ENCODE measurements around the gene HLA-A. TPM values are rescaled to one million over a fixed set of nuclear protein-coding genes. Genes with fewer than 3 reads are reported as not detected.

Gene HLA-A
- total and polyA plus RNA-seq, 2 experiments from 2014 or later, result 170 to 203 TPM

GRCh38 chr6:29986179-29986781 is 43.9 kb downstream of the HLA-A start (continued):
- no peak for TF ChIP-seq ZNF462 (CRISPR knock-in tag; IDR thresholded peaks at IDR 0.05)
- TF ChIP-seq STAT1 (IDR thresholded peaks at IDR 0.05; ENCODE audit: unreplicated experiment), result no peak
- TF ChIP-seq ZNF114 (CRISPR knock-in tag; IDR thresholded peaks at IDR 0.05), result no peak
- TF ChIP-seq CREB1 (CRISPR knock-in tag; IDR thresholded peaks at IDR 0.05; ENCODE audit: low read depth), result no peak
- no peak for TF ChIP-seq NANOG (IDR thresholded peaks at IDR 0.05; ENCODE audit: borderline replicate concordance)
- TF ChIP-seq JUNB (IDR thresholded peaks at IDR 0.05; ENCODE audit: unreplicated experiment), result no peak
- no peak for TF ChIP-seq EZH2 (IDR thresholded peaks at IDR 0.05; ENCODE audit: low read depth, unreplicated experiment)
- TF ChIP-seq EZH2phosphoT487 (IDR thresholded peaks at IDR 0.05; ENCODE audit: unreplicated experiment), result no peak
- no peak for TF ChIP-seq ZNF331 (CRISPR knock-in tag; IDR thresholded peaks at IDR 0.05; ENCODE audit: low read depth)

- DNase-seq (ENCODE audit: low spot score) (no peak), ATAC-seq (no peak)
- Histone ChIP-seq H3K4me3 (no peak overlapping the region), H3K79me2 (replicated peaks; ENCODE audit: insufficient read depth) (no peaks in the 10 kb centered on the region), H3K9me2 (ENCODE audit: insufficient read depth) (no peaks in the 10 kb centered on the region), H3K27ac (ENCODE audit: low read depth) (no peak overlapping the region), H3K27me3 (ENCODE audit: insufficient read depth) (no peaks in the 10 kb centered on the region), H3K4me1 (ENCODE audit: insufficient read depth) (no peaks in the 10 kb centered on the region), H2AFZ (no peak overlapping the region), H3F3A (replicated peaks; ENCODE audit: low read depth) (no peaks in the 10 kb centered on the region), H3K36me3 (ENCODE audit: insufficient read depth) (no peaks in the 10 kb centered on the region), H4K20me1 (replicated peaks; ENCODE audit: insufficient read depth) (no peaks in the 10 kb centered on the region), H3K4me2 (no peak overlapping the region)
- H3K27me3 Mint-ChIP-seq (ENCODE audit: insufficient read depth, low read depth, poor library complexity), result no peaks in the 10 kb centered on the region
- no peak overlapping the region for H3K4me3 Mint-ChIP-seq
- H3K4me1 Mint-ChIP-seq, result no peaks in the 10 kb centered on the region
- no peaks in the 10 kb centered on the region for H3K36me3 Mint-ChIP-seq (ENCODE audit: low read depth)
- no peak overlapping the region for H3K27ac Mint-ChIP-seq
- no peaks in the 10 kb centered on the region for H3K9me3 Mint-ChIP-seq
- no peak for TF ChIP-seq CREB1 (CRISPR knock-in tag; IDR thresholded peaks at IDR 0.05; ENCODE audit: low read depth)
- TF ChIP-seq REST (IDR thresholded peaks at IDR 0.05; ENCODE audit: unreplicated experiment), result no peak
- no peak for TF ChIP-seq ZNF114 (CRISPR knock-in tag; IDR thresholded peaks at IDR 0.05)
- TF ChIP-seq EZH2 (IDR thresholded peaks at IDR 0.05; ENCODE audit: low read depth, unreplicated experiment), result no peak
- no peak for TF ChIP-seq ZNF331 (CRISPR knock-in tag; IDR thresholded peaks at IDR 0.05; ENCODE audit: low read depth)
- TF ChIP-seq ETS1 (IDR thresholded peaks at IDR 0.05), result no peak
- TF ChIP-seq NANOG (IDR thresholded peaks at IDR 0.05; ENCODE audit: borderline replicate concordance), result no peak
- TF ChIP-seq JUNB (IDR thresholded peaks at IDR 0.05; ENCODE audit: unreplicated experiment), result no peak
- no peak for TF ChIP-seq STAT1 (IDR thresholded peaks at IDR 0.05; ENCODE audit: unreplicated experiment)
- TF ChIP-seq CTCF (conservative IDR thresholded peaks at IDR 0.05; ENCODE audit: low read depth in 2 of 2), result no peak
Observed at GRCh38 chr6:29989211-29989610, 46.9 kb downstream of the HLA-A start.
